Thyroid gland (tissue), 4 donors: ENCODE results near the gene EBF3. TPM values are rescaled to one million over a fixed set of nuclear protein-coding genes. Genes with fewer than 3 reads are reported as not detected.

Experiments
- DNase-seq, 2 donors: peaks; one replicate each; pipeline ENCODE4 v3.0.0-alpha.2; 2019
- H3K27ac ChIP-seq, 3 donors: fragments of 200-600 bp; sonication (generic); 1 replicate in 2 of 3; 2 replicates in 1 of 3; pipeline ENCODE4 v1.5.1; 2016 to 2019; ENCODE audit warnings: mild to moderate bottlenecking in 1 of 3, moderate library complexity in 1 of 3
- H3K27me3 ChIP-seq: fragments of 200-600 bp; sonication (generic); one replicate; pipeline ENCODE4 v1.5.1; 2019
- H3K36me3 ChIP-seq, 2 donors: fragments of 200-600 bp; sonication (generic); one replicate each; pipeline ENCODE4 v1.5.1; 2016 to 2019
- H3K4me1 ChIP-seq, 2 donors: fragments of 200-600 bp; sonication (generic); one replicate each; pipeline ENCODE4 v1.5.1; 2017 to 2019
- H3K4me3 ChIP-seq, 3 donors: fragments of 200-600 bp; sonication (generic); replicated peaks in 1 of 3; 1 replicate in 2 of 3; 2 replicates in 1 of 3; pipeline ENCODE4 v1.5.1; 2016; ENCODE audit warnings: mild to moderate bottlenecking in 1 of 3
- H3K9me3 ChIP-seq: fragments of 200-600 bp; sonication (generic); one replicate; pipeline ENCODE4 v1.5.1; 2017
- POLR2A ChIP-seq, 2 donors: fragments of 450-650 bp; IDR thresholded peaks; one replicate each; pipeline ENCODE4 v1.6.1; 2017; ENCODE audit warnings: antibody characterized with exemption in 2 of 2, mild to moderate bottlenecking in 2 of 2, moderate library complexity in 1 of 2
- WGBS, 2 donors: methylation state at CpG; one replicate each; pipeline ENCODE4 v1.1.5; 2017; 5-methylcytosine and 5-hydroxymethylcytosine counted together
- intact Hi-C: fragments of 100-400 bp; cut with DNase I; formaldehyde crosslinking; loops from one replicate; pipeline ENCODE4 v1.15.1; 2023
- total RNA-seq, 4 donors: library from RNA; depleted of rRNA; stranded (reverse); fragments of >200 nt; gene quantifications; one replicate each; pipeline ENCODE4 v1.2.3, GENCODE V29; 2016
- TF ChIP-seq, protein P1 (sequence below), 6 experiments: fragments of 200-600 bp in 3 of 6; fragments of 450-650 bp in 3 of 6; sonication (generic) in 3 of 6; IDR thresholded peaks; one replicate each; pipeline ENCODE4 v1.5.1; 2016 to 2019; ENCODE audit warnings: antibody characterized with exemption in 6 of 6, mild to moderate bottlenecking in 2 of 6, inconsistent platforms in 1 of 6, moderate library complexity in 1 of 6

EBF3 gene
- total RNA-seq, 4 donors from 2014 or later, result 6.8 to 12.5 (median 8.8) TPM

- intact Hi-C loops, result no loop called here
- Histone ChIP-seq H3K9me3 (no peaks in the 10 kb centered on the region), H3K4me3 (no peak overlapping the region), H3K27me3 (no peaks in the 10 kb centered on the region), H3K27ac (no peak overlapping the region), H3K4me1 (peaks cover 0 to 3% of the 10 kb centered on the region in 2 donors), H3K36me3 (no peaks in the 10 kb centered on the region)
- 35 to 45% methylated on average over 22 of the region's 22 CpGs for WGBS, 2 donors
- DNase-seq, result peak; percentile 24 to 37
- TF ChIP-seq POLR2A (IDR thresholded peaks at IDR 0.05), result no peak
- TF ChIP-seq, protein P1, sequence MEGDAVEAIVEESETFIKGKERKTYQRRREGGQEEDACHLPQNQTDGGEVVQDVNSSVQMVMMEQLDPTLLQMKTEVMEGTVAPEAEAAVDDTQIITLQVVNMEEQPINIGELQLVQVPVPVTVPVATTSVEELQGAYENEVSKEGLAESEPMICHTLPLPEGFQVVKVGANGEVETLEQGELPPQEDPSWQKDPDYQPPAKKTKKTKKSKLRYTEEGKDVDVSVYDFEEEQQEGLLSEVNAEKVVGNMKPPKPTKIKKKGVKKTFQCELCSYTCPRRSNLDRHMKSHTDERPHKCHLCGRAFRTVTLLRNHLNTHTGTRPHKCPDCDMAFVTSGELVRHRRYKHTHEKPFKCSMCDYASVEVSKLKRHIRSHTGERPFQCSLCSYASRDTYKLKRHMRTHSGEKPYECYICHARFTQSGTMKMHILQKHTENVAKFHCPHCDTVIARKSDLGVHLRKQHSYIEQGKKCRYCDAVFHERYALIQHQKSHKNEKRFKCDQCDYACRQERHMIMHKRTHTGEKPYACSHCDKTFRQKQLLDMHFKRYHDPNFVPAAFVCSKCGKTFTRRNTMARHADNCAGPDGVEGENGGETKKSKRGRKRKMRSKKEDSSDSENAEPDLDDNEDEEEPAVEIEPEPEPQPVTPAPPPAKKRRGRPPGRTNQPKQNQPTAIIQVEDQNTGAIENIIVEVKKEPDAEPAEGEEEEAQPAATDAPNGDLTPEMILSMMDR (IDR thresholded peaks at IDR 0.05), result no peak
Measured at GRCh38 chr10:129861776-129862531, 102.1 kb downstream of the EBF3 start.

- Histone ChIP-seq H3K4me3 (no peak overlapping the region), H3K9me3 (no peaks in the 10 kb centered on the region), H3K27me3 (no peaks in the 10 kb centered on the region), H3K36me3 (no peaks in the 10 kb centered on the region), H3K4me1 (peaks cover 0 to 3% of the 10 kb centered on the region in 2 donors), H3K27ac (no peak overlapping the region)
- intact Hi-C loops, result no loop called here
- no peak for DNase-seq
- WGBS, 2 donors, result 84 to 88% methylated on average over 9 of the region's 9 CpGs
- TF ChIP-seq, protein P1 (IDR thresholded peaks at IDR 0.05), result no peak
- no peak for TF ChIP-seq POLR2A (IDR thresholded peaks at IDR 0.05)
Measured at GRCh38 chr10:129860396-129860795, 103.7 kb downstream of the EBF3 start.

- 81 to 91% methylated on average over 7 of the region's 7 CpGs for WGBS, 2 donors
- Histone ChIP-seq H3K27ac (no peak overlapping the region), H3K27me3 (no peaks in the 10 kb centered on the region), H3K4me1 (peaks cover 0 to 3% of the 10 kb centered on the region in 2 donors), H3K4me3 (no peak overlapping the region), H3K36me3 (no peaks in the 10 kb centered on the region), H3K9me3 (no peaks in the 10 kb centered on the region)
- DNase-seq, result no peak
- intact Hi-C loops, result no loop called here
- TF ChIP-seq, protein P1 (IDR thresholded peaks at IDR 0.05), result no peak
- no peak for TF ChIP-seq POLR2A (IDR thresholded peaks at IDR 0.05)
Measured at GRCh38 chr10:129859536-129859935, 104.5 kb downstream of the EBF3 start.

- intact Hi-C loops, result no loop called here
- H3K36me3 ChIP-seq, result no peaks in the 10 kb centered on the region
- WGBS, 2 donors, result 94% methylated on average over 19 of the region's 19 CpGs
- TF ChIP-seq POLR2A (IDR thresholded peaks at IDR 0.05), result no peak
- TF ChIP-seq, protein P1 (IDR thresholded peaks at IDR 0.05), result no peak
- no peaks in the 10 kb centered on the region for H3K9me3 ChIP-seq
- H3K4me3 ChIP-seq, result no peak overlapping the region
- H3K27me3 ChIP-seq, result no peaks in the 10 kb centered on the region
- DNase-seq, result no peak
- no peak overlapping the region for H3K27ac ChIP-seq
- peaks cover 0 to 10% of the 10 kb centered on the region in 2 donors for H3K4me1 ChIP-seq
Measured at GRCh38 chr10:129857242-129857960, 106.7 kb downstream of the EBF3 start.
